ENCODE measurements around the gene ADCY7. TPM values are rescaled to one million over a fixed set of nuclear protein-coding genes. Genes with fewer than 3 reads are reported as not detected.

Gene ADCY7
- total and polyA plus RNA-seq, 3 donors from 2014 or later, result 5.9 to 9.4 (median 5.9) TPM

- peaks cover 21% of the 10 kb centered on the region for H3K4me1 ChIP-seq
- intact Hi-C loops (cut with DNase I; ENCODE audit: low total_unique reads), result loop anchor here (10.0 kb wide), 1 partner anchor 120 kb away; the partner anchor contains the start of gene BRD7
- WGBS, 2 donors, result 21 to 31% methylated on average over 12 to 33 of the region's 33 CpGs
- no peaks in the 10 kb centered on the region for H3K9me3 ChIP-seq
- H3K27me3 ChIP-seq, result no peaks in the 10 kb centered on the region
- no peak overlapping the region for H3K4me3 ChIP-seq
- DNase-seq, result no peak
- TF ChIP-seq POLR2A (IDR thresholded peaks at IDR 0.05) (no peak), CTCF (IDR thresholded peaks at IDR 0.05) (no peak)
- no peak overlapping the region for H3K27ac ChIP-seq
- no peaks in the 10 kb centered on the region for H3K36me3 ChIP-seq (ENCODE audit: low read depth, missing control alignments)
Measured at GRCh38 chr16:50244504-50245416, 21.6 kb upstream of the ADCY7 start.

DNA sequence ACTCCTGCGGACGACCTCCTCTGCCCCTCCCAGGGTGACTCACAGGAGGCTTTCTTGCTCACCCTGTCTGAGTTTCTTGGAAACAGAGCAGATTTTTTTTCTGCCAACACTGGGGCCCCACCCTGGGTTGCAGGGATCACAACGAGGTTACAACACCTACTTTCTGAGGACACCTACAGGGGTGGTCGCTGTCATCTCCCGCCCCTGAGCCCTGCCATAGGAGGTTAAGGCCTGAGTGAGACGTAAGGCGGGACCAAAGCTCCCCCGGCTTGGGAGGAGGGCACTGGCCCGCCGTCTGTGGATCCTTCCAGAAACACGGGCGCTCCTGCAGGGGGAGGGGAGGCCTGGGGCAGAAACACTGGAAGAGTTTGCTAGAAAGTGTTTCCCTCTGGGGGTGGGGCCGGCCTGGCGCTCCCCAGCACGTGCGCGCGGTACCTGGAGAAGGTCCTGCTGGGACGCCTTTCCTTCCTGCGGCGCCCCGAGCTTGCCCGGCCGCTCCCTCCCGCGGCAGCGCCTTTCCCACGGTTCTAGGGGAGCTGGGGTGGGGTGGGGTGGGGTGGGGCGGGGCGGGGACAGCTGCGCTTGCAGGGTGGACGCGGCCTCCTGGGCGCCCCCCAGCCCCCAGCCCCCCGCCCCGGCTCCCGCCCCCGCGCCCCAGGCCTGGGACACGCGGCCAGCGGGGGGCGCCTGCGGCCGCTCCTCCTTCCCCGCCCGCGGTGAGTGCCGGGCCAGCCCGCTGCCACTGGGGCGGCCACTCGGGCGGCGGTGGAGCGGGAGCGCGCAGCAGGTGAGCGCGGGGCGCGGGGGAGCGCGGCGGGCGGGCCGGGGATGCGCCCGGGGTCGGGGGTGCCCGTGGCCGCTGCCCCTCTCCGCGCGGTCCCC is 20.7 kb upstream of the ADCY7 start:
- intact Hi-C loops (cut with DNase I; ENCODE audit: low total_unique reads), result loop anchor here (10.0 kb wide), 1 partner anchor 119 kb away; the partner anchor contains the start of gene BRD7
- 4 to 6% methylated on average over 3 to 18 of the region's 74 CpGs for WGBS, 2 donors
- TF ChIP-seq POLR2A (IDR thresholded peaks at IDR 0.05), result no peak
- TF ChIP-seq CTCF (IDR thresholded peaks at IDR 0.05), result peak in 1 of 3 experiments; percentile 14
- peak; percentile 35 for DNase-seq
- Histone ChIP-seq H3K36me3 (ENCODE audit: low read depth, missing control alignments) (no peaks in the 10 kb centered on the region), H3K4me3 (peak overlapping the region; percentile 56 to 64), H3K9me3 (no peaks in the 10 kb centered on the region), H3K4me1 (peaks cover 21% of the 10 kb centered on the region), H3K27ac (no peak overlapping the region), H3K27me3 (no peaks in the 10 kb centered on the region)

DNA sequence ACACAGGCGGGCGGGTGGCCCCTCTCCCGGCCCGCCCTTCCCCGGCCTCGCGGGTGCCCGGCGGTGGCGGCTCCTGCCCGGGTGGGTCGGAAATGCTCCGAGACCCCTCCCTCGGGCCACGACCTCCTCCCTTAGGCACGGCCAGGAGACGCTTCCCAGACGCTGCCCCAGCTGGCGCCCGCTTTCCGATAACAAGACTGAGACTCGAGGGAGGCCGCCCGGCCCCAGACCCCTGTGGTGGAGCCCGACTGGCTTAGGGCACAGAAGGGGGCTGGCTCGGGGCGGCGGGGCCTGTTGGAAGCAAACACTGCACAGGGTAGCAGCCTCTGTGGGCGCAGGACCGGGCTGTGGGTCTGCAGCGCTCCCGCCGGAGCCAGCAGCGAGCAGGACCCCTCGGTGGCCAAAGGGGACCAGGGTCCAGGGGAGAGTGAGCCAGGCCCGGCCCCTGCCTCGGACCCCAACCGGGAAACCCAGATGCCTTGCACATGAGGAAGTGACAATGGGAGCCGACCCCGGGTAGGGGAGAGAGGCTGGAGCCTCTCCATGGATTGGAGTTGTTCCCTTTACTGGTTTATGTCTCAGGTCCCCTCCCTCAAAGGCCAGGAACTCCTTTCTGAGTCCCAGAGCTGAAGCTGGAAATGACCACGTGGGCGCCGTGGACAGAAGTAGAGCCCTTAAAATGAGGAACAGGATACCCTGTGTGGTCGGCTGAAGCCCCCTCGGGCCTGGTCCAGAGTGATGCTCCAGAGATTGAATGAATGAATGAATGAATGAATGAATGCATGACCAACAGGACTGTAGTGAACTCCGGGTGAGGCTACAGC is 19.8 kb upstream of the ADCY7 start:
- H3K27me3 ChIP-seq, result no peaks in the 10 kb centered on the region
- WGBS, 2 donors, result 28 to 72% methylated on average over 5 to 29 of the region's 46 CpGs
- DNase-seq, result no peak
- peaks cover 21% of the 10 kb centered on the region for H3K4me1 ChIP-seq
- no peaks in the 10 kb centered on the region for H3K36me3 ChIP-seq (ENCODE audit: low read depth, missing control alignments)
- H3K27ac ChIP-seq, result no peak overlapping the region
- peak overlapping the region; percentile 56 to 64 for H3K4me3 ChIP-seq
- intact Hi-C loops (cut with DNase I; ENCODE audit: low total_unique reads), result loop anchor here (10.0 kb wide), 1 partner anchor 118 kb away; the partner anchor contains the start of gene BRD7
- TF ChIP-seq POLR2A (IDR thresholded peaks at IDR 0.05) (no peak), CTCF (IDR thresholded peaks at IDR 0.05) (no peak)
- H3K9me3 ChIP-seq, result no peaks in the 10 kb centered on the region

DNA sequence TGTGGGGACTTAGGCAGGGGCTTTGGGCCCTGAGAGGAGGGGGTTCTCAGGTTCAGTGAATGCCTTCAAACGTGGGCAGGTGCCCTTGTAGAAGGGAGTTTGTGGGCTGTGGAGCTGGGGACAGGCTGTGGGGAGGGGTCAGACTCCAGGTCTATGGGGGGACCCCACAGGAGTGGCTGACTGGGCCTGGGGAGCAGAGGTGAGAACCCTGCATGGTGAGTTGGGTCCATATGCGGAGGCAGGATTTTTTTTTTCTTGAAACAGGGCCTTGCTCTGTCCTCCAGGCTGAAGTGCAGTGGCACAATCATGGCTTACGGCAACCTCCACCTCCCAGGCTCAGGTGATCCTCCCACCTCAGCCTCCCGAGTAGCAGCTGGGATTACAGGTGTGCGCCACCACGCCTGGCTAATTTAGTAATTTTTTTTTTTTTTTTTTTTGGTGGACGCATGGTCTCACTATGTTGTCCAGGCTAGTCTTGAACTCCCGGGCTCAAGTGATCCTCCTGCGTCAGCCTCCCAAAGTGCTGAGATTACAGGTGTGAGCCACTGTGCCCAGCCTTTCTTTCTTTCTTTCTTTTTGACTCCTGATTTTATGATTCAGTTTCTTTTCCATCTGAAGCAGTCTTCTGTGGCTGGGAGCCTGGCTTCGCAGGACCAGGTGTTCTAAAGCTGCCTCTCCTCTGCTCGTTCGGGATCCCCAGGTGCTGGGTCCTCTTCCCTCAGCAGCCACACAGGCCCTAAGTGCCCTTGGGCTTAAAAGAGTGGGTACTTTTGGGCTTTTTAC is 19.0 kb upstream of the ADCY7 start:
- intact Hi-C loops (cut with DNase I; ENCODE audit: low total_unique reads), result loop anchor here (10.0 kb wide), 1 partner anchor 117 kb away; the partner anchor contains the start of gene BRD7
- H3K27me3 ChIP-seq, result no peaks in the 10 kb centered on the region
- H3K9me3 ChIP-seq, result no peaks in the 10 kb centered on the region
- H3K36me3 ChIP-seq (ENCODE audit: low read depth, missing control alignments), result no peaks in the 10 kb centered on the region
- 83 to 89% methylated on average over 11 to 12 of the region's 12 CpGs for WGBS, 2 donors
- DNase-seq, result no peak
- H3K27ac ChIP-seq, result no peak overlapping the region
- peaks cover 21% of the 10 kb centered on the region for H3K4me1 ChIP-seq
- TF ChIP-seq POLR2A (IDR thresholded peaks at IDR 0.05) (no peak), CTCF (IDR thresholded peaks at IDR 0.05) (no peak)
- H3K4me3 ChIP-seq, result no peak overlapping the region
